WI38 (cell line): ENCODE data around the gene TMEM43.

Source experiments
- H3K4me3 ChIP-seq: 2 replicates; pipeline ENCODE4 v1.5.1; 2011; ENCODE audit warnings: low read depth, mild to moderate bottlenecking, control low read depth, low read length
- CTCF ChIP-seq: IDR thresholded peaks from 2 replicates; pipeline ENCODE4 v1.5.1; 2012; ENCODE audit warnings: low read depth, mild to moderate bottlenecking, control low read depth, low read length

TMEM43 gene

GRCh38 chr3:14150078-14150477 lies 25.2 kb downstream of the TMEM43 start:
- no peak for TF ChIP-seq CTCF
- no peak overlapping the region for H3K4me3 ChIP-seq

- no peak for TF ChIP-seq CTCF
- no peak overlapping the region for H3K4me3 ChIP-seq
These were observed 25.8 kb downstream of the TMEM43 start for GRCh38 chr3:14150491-14151230.

GRCh38 chr3:14151471-14152083 lies 26.7 kb downstream of the TMEM43 start:
- no peak overlapping the region for H3K4me3 ChIP-seq
- no peak for TF ChIP-seq CTCF

GRCh38 chr3:14152233-14152962 lies 27.5 kb downstream of the TMEM43 start:
- no peak; the same call in 1 of the 2 replicates for TF ChIP-seq CTCF
- H3K4me3 ChIP-seq, result no peak overlapping the region

- no peak overlapping the region for H3K4me3 ChIP-seq
- no peak for TF ChIP-seq CTCF
These were observed 28.1 kb downstream of the TMEM43 start for GRCh38 chr3:14152963-14153355.

- no peak overlapping the region for H3K4me3 ChIP-seq
- TF ChIP-seq CTCF, result no peak
These were observed 28.8 kb downstream of the TMEM43 start for GRCh38 chr3:14153663-14154062.

- H3K4me3 ChIP-seq, result no peak overlapping the region
- no peak for TF ChIP-seq CTCF
These were observed 29.4 kb downstream of the TMEM43 start for GRCh38 chr3:14154276-14154675.
